ENCODE results near the gene TP53INP2.
"Not testable (repeated sequence)": the region's sequence is repeated elsewhere in the genome, so short reads cannot be mapped to it uniquely, and the experiment has no call there.

DNA sequence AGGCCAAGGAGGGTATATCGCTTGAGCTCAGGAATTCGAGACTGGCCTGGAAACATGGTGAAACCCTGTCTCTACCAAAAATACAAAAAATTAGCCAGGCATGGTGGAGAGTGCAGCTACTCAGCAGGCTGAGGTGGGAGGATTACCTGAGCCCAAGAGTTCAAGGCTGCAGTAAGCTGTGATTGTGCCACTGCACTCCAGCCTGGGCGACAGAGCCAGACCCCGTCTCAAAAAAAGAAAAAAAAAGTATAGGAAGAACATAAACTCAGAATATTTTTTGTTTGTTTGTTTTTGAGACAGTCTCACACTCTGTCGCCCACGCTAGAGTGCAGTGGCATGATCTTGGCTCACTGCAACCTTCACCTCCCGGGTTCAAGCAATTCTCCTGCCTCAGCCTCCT lies 39.4 kb upstream of the TP53INP2 start:
- not testable (repeated sequence) for TF ChIP-seq CTCF, POLR2A (IDR thresholded peaks at IDR 0.05)
